ENCODE measurements around the gene MLLT10.
A peak's percentile ranks its signal among the peaks of the same experiment; 100 is the strongest.

The MLLT10 gene

GRCh38 chr10:21533467-21534279, at the start of gene MLLT10:
MLLT10 (plus strand) TSS chr10:21534232; CDS start chr10:21534645, 413 bp downstream.
- DNase-seq (ENCODE audit: low read depth): peak; percentile 95
- H3K4me3 ChIP-seq (ENCODE audit: low read depth, low read length): peak within 1 kb of the TSS; percentile 72
- TF ChIP-seq POLR2A (IDR thresholded peaks at IDR 0.05; ENCODE audit: extremely low read depth, insufficient read length) (peak; percentile 79), CTCF (IDR thresholded peaks at IDR 0.05; ENCODE audit: low read depth, low read length) (no peak), MYC (IDR thresholded peaks at IDR 0.05; ENCODE audit: low read depth, low read length) (peak; percentile 37), MAX (IDR thresholded peaks at IDR 0.05; ENCODE audit: low read depth, low read length) (0 out of 2 replicates have a peak, but pooled peaks have one; percentile 25)

GRCh38 chr10:21487416-21488180, 46.4 kb upstream of the MLLT10 start:
- no peak overlapping the region for H3K4me3 ChIP-seq (ENCODE audit: low read depth, low read length)
- no peak for DNase-seq (ENCODE audit: low read depth)
- no peak for TF ChIP-seq CTCF (IDR thresholded peaks at IDR 0.05; ENCODE audit: low read depth, low read length)
- no peak for TF ChIP-seq POLR2A (IDR thresholded peaks at IDR 0.05; ENCODE audit: extremely low read depth, insufficient read length)
- TF ChIP-seq MAX (IDR thresholded peaks at IDR 0.05; ENCODE audit: low read depth, low read length): no peak
- no peak for TF ChIP-seq MYC (IDR thresholded peaks at IDR 0.05; ENCODE audit: low read depth, low read length)

GRCh38 chr10:21488246-21488956, 45.6 kb upstream of the MLLT10 start:
- DNase-seq (ENCODE audit: low read depth): no peak
- TF ChIP-seq CTCF (IDR thresholded peaks at IDR 0.05; ENCODE audit: low read depth, low read length) (no peak), MAX (IDR thresholded peaks at IDR 0.05; ENCODE audit: low read depth, low read length) (no peak), MYC (IDR thresholded peaks at IDR 0.05; ENCODE audit: low read depth, low read length) (no peak), POLR2A (IDR thresholded peaks at IDR 0.05; ENCODE audit: extremely low read depth, insufficient read length) (no peak)
- no peak overlapping the region for H3K4me3 ChIP-seq (ENCODE audit: low read depth, low read length)

GRCh38 chr10:21488957-21489446, 45.0 kb upstream of the MLLT10 start:
- TF ChIP-seq MAX (IDR thresholded peaks at IDR 0.05; ENCODE audit: low read depth, low read length) (no peak), MYC (IDR thresholded peaks at IDR 0.05; ENCODE audit: low read depth, low read length) (no peak), CTCF (IDR thresholded peaks at IDR 0.05; ENCODE audit: low read depth, low read length) (no peak), POLR2A (IDR thresholded peaks at IDR 0.05; ENCODE audit: extremely low read depth, insufficient read length) (no peak)
- DNase-seq (ENCODE audit: low read depth): no peak
- no peak overlapping the region for H3K4me3 ChIP-seq (ENCODE audit: low read depth, low read length)

- H3K4me3 ChIP-seq (ENCODE audit: low read depth, low read length): no peak overlapping the region
- DNase-seq (ENCODE audit: low read depth): no peak
- TF ChIP-seq POLR2A (IDR thresholded peaks at IDR 0.05; ENCODE audit: extremely low read depth, insufficient read length) (no peak), MYC (IDR thresholded peaks at IDR 0.05; ENCODE audit: low read depth, low read length) (no peak), CTCF (IDR thresholded peaks at IDR 0.05; ENCODE audit: low read depth, low read length) (no peak), MAX (IDR thresholded peaks at IDR 0.05; ENCODE audit: low read depth, low read length) (no peak)
These were observed 43.9 kb upstream of the MLLT10 start for GRCh38 chr10:21490028-21490710.

All from NB4 (cell line).